Transverse colon (tissue), 4 donors: ENCODE data around the gene HNRNPH3.

Source experiments
- CTCF ChIP-seq, 5 experiments: fragments of 200-600 bp in 3 of 5; fragments of 450-650 bp in 2 of 5; sonication (generic) in 3 of 5; IDR thresholded peaks; 1 replicate in 2 of 5; 2 replicates in 3 of 5; pipeline ENCODE4 v1.5.1; 2016 to 2017; ENCODE audit warnings: antibody characterized with exemption in 5 of 5, inconsistent platforms in 3 of 5, mild to moderate bottlenecking in 2 of 5, moderate library complexity in 1 of 5
- POLR2A ChIP-seq: fragments of 450-650 bp; IDR thresholded peaks from one replicate; pipeline ENCODE4 v1.6.1; 2016; ENCODE audit warnings: antibody characterized with exemption, mild to moderate bottlenecking, moderate library complexity
- POLR2AphosphoS5 ChIP-seq, 3 donors: sonication (generic); formaldehyde crosslinking; IDR thresholded peaks; one replicate each; pipeline ENCODE4 v1.6.1; 2016; ENCODE audit warnings: antibody characterized with exemption in 3 of 3

GRCh38 chr10:68353537-68353936 lies 21.7 kb downstream of the HNRNPH3 start:
- TF ChIP-seq POLR2A (no peak), CTCF (IDR thresholded peaks at IDR 0.05) (no peak), POLR2AphosphoS5 (IDR thresholded peaks at IDR 0.05) (no peak)
